Esophagus muscularis mucosa (tissue), 3 donors: ENCODE data around the gene DACH2.

Experiments
- POLR2A ChIP-seq: fragments of 450-650 bp; IDR thresholded peaks from one replicate; pipeline ENCODE4 v1.6.1; 2017; ENCODE audit warnings: antibody characterized with exemption, moderate library complexity, mild to moderate bottlenecking, low read depth
- TF ChIP-seq, protein P1 (sequence below), 3 experiments: fragments of 200-600 bp in 2 of 3; fragments of 450-650 bp in 1 of 3; sonication (generic) in 2 of 3; IDR thresholded peaks; one replicate each; pipeline ENCODE4 v1.5.1; 2017 to 2019; ENCODE audit warnings: antibody characterized with exemption in 3 of 3, mild to moderate bottlenecking in 2 of 3, moderate library complexity in 1 of 3

DNA sequence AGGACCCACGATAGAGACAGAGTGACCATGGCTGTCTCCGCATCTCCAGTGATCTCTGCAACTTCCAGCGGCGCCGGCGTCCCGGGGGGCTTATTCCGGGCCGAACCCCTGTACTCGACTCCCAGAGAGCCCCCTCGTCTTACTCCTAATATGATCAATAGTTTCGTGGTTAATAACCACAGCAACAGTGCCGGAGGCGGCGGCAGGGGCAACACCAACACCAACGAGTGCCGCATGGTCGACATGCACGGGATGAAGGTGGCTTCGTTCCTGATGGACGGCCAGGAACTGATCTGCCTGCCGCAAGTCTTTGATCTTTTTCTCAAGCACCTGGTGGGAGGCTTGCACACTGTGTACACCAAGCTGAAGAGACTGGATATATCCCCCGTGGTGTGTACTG is 343 bp downstream of the DACH2 start:
- TF ChIP-seq, protein P1, sequence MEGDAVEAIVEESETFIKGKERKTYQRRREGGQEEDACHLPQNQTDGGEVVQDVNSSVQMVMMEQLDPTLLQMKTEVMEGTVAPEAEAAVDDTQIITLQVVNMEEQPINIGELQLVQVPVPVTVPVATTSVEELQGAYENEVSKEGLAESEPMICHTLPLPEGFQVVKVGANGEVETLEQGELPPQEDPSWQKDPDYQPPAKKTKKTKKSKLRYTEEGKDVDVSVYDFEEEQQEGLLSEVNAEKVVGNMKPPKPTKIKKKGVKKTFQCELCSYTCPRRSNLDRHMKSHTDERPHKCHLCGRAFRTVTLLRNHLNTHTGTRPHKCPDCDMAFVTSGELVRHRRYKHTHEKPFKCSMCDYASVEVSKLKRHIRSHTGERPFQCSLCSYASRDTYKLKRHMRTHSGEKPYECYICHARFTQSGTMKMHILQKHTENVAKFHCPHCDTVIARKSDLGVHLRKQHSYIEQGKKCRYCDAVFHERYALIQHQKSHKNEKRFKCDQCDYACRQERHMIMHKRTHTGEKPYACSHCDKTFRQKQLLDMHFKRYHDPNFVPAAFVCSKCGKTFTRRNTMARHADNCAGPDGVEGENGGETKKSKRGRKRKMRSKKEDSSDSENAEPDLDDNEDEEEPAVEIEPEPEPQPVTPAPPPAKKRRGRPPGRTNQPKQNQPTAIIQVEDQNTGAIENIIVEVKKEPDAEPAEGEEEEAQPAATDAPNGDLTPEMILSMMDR (IDR thresholded peaks at IDR 0.05) = no peak
- no peak for TF ChIP-seq POLR2A
